G401 (cell line): ENCODE results near the gene OTOG. TPM values are rescaled to one million over a fixed set of nuclear protein-coding genes. Genes with fewer than 3 reads are reported as not detected.

Source experiments
- DNase-seq: peaks from one replicate; pipeline ENCODE4 v3.0.0-alpha.2; 2015; ENCODE audit warnings: low spot score
- in situ Hi-C: cut with HindIII; loops from 2 replicates; pipeline ENCODE4 v1.10.0; 2016; ENCODE audit warnings: low sequenced_read_pairs, mixed read lengths
- total RNA-seq: library from RNA; depleted of rRNA; stranded (reverse); fragments of >200 nt; shearing (Covaris generic); gene quantifications from 2 replicates; pipeline ENCODE4 v1.2.3, GENCODE V29; 2014

OTOG gene
- total RNA-seq, 1 experiment from 2014 or later: not detected

DNA sequence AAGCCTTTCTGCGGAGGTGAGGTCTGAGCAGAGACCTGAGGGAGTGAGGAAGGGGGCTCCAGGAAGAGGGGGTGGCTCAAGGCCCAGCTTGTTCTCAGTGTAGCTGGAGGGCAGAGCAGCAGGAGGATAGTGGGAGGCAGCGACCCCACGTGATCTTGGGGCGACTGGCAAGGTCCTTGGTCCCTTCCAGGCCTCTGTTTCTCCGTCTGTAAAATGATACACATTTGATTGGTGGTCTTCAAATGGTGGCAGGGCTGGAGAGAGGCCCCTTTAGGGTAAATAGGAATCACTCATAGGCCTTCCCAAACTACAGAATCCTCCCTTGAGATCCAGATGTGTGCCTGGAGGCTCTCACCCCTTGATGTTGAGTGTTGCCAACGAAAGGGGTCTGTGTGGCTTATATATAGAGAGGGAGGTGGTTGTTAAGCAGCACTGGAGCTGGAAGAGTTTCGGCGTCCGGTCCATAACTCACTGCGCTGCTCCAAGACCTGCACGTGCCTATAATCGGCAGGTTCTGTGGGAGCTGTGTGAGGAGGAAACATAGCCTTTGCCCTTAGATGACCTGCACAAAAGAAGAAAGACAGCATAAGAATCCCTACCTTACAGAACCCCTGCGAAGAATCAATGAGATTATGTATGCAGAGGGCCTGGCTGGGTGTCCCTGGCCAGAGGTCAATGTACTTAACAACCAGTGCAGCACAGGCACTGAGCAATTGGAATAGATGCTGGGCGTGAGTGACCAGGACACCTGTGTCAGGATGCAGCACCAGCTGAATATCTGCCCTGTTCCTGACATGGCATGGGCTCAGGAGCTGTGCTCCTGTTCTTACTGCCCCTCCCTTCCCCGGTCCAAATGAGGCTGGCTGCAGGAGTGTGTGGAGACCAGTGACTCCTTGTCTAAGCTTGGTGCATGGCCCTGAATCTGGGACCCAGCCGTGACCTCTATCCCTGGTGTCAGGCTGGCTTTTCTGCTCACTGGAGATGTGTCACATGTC, 28.7 kb downstream of the OTOG start:
- no peak for DNase-seq
- in situ Hi-C loops: no loop called here

DNA sequence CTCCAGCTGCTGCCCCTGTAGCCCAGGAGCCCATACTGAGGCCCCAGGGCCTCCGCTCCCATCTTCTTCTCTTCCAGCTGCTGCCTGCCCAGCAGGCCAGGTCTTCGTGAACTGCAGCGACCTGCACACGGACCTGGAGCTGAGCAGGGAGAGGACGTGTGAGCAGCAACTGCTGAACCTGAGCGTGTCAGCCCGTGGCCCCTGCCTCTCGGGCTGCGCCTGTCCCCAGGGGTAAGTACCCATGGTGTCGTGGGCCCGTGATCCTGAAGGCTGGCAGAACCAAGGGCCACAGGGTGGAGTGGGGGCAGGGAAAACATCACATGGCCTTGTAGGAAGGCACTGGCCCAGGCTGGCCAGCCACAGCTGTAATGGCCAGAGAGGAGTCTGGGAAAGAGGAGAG, 31.2 kb downstream of the OTOG start:
- in situ Hi-C loops: no loop called here
- no peak for DNase-seq

DNA sequence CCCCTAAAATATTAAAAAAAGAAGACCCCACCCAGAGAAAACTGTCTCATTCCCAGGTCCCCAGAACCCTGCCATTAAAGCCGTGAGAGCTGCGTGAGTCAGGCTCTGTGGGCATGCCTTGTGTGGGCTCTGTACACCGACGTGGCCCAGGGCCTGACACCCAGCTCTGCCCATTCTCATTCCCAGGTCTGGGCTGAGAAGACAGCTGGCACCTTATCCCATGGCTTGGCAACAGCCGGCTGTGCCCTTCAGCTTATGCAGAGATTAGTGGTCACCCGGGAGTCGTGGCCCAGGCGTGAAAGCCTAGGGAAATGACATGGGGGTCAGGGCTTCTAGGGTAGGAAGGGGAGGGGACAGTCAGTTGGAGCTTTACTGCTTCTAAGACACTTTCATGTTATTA, 31.9 kb downstream of the OTOG start:
- DNase-seq: no peak
- in situ Hi-C loops: no loop called here

DNA sequence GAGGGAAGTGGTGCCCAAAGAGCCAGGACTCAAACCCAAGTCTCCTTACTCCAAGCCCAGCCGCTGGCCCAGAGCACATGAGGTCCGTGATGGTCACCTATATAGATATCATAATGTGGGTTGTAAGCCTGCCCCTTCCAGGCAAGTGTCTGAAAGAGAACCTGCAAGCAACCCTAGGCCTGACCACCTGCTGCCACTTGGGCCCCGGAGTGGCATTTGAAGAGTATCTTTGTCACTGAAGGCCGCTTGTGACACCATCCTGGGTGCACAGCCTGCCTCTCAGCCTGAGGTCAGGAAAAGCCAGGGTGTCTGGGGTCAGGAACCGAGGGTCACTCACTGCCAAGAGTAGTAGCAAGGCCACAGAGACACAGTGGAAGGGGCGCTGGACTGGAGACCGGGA, 32.4 kb downstream of the OTOG start:
- no peak for DNase-seq
- in situ Hi-C loops: no loop called here

DNA sequence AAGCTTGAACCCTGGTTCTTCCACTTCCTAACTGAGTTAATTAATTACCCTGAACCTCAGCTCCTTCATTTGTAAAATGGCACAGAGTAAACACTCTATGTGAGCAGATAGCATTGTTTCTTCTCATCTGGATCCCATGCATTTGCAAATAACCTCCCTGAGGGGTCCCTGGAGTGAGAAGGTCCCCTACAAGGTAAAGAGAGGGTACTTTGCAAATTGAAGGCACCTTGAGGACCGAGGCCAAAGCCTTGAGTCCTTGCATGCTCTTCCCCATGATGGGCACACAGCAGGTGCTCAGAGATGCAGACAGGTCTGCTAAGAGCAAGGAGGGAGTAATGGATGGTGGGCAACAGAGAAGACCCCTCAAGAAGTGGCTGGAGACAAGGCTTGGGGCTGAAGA, 33.2 kb downstream of the OTOG start:
- in situ Hi-C loops: no loop called here
- DNase-seq: no peak

DNA sequence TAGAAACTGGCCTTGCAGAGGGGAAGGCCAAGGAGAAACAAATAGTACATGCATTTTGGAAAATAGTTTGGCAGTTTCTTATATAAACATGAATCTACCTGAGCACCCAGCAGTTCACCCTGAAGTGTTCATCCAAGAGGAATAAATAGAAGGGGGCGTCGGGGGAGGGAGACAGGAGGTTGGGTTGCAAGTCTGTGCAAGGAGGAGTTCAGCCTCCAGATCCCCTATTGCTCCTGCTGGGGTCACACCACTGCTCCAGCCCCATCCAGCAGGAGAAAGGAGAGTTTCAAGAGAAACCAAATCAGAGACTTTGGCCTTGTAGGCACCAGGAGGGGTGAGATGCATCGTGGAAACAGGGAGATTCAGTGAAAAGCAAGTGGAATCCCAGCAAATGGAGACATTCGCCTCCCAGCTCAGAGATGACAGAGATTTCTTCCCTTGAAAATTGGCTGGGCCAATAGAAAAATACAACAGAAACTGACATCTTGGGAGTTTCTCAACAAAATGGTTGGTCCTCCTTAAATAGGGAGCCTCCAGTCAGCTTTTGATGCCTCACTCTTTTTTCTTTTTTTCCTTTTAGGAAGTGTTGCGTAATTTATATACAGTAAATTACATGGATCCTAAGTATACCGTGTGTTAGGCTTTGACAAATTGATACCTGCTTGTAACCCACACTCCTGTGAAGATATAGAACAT, 34.1 kb downstream of the OTOG start:
- no peak for DNase-seq
- in situ Hi-C loops: no loop called here

DNA sequence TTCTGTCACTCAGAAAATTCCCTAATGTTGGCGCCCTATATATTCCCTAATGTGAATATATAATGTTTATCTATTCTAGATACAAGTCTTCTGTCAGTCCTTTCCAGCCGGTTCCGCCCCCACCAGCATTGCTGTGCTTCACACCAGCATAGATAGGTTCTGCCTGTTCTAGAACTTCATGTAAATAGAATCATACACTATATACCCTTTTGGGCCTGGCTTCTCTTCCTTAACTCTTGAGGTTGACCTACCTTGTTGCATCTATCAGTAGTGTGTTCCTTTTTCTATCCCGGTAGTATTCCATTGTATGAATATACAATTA, 34.6 kb downstream of the OTOG start:
- in situ Hi-C loops: no loop called here

DNA sequence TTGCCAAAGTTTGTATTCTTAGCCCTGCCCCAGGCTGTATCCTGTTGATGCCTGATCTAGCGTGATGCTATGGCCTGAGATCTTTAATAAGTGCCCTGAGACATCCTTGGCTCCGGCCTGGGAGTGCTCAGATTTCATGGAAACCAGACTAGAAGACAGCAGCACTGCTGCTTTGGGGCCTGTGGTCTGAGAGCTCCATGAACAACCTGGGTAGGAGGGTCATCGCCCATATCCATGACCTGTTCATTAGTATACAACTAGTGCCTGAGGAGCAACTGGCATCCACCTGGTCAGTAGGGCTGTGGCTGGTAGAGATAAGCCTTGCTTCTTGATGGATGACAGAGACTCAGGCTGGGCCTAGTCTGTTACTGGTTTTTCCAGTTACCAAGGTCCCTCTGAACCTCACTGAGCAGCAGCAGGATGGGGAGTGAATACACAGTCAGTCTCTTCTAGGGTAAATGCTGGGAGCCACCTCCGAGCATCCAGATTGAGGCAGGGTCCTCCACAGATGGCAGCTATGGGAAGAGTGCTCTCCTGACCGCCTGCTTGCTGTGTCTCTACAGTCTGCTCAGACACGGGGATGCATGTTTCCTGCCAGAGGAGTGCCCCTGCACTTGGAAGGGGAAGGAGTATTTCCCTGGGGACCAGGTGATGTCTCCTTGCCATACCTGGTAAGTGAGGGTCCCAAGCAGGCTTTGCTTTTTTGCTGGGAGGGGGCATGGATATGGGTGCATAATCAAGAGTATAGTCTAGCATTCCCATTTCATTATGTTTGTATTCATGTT, 39.0 kb downstream of the OTOG start:
- in situ Hi-C loops: no loop called here
- no peak for DNase-seq

More for the DNA sequence above, 34.6 kb downstream of the OTOG start:
- DNase-seq: no peak

DNA sequence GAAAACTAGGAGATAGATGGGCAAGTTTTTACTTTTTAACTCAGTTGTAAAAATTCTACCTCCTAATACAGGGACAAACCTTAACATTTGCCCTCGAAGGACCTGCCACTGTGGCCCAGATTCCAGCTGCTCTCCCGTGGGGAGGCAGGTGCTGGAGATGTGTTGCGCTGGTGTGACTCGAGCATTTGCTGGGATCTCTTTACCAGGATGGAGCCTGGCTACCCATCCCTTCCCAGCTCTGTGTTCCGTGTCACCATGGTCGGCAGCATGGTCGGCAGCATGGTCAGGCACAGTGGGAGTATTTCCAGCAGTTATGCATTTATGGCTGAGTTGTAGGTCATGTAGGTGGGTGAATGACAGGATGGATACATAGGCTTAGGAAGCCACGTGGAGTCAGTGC, 41.1 kb downstream of the OTOG start:
- no peak for DNase-seq
- in situ Hi-C loops: no loop called here

DNA sequence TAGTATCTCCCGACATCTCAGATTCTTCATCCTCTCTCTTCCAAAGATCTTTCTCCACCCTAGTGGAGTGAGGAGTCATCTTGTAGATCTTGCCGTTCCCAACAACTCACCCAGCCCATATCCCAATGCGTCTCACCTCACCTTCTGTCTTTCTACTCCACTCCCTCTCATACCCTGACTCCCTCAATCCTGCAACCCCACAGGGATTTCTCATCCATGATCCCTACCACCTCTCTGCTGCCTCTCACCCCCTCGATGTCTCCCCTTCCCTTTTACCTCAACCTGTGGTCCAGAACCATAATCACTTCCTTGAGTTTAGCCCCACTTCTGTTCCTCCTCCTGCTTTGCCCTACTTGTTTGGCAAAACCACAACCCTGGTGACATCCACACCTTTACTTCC, 41.7 kb downstream of the OTOG start:
- in situ Hi-C loops: no loop called here
- no peak for DNase-seq

DNA sequence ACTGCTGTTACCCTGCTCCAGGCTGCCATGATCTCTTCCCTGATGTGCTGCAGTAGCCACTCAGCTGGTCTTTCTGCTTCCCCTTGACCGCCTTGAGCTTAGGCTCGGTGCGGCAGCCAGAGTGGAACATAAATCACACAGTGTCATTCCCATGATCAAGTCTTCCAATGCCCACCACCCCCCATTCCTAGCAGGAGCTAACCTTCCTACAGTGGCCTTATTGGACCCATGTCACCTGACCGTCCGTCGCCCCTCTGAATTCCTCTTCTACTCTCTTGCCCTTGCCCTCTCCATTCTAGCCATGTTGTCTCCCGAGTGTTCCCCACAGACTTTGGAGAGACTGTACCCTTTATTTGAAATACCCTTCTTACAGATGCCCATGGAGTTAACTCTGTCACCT, 43.4 kb downstream of the OTOG start:
- DNase-seq: no peak
- in situ Hi-C loops: no loop called here

DNA sequence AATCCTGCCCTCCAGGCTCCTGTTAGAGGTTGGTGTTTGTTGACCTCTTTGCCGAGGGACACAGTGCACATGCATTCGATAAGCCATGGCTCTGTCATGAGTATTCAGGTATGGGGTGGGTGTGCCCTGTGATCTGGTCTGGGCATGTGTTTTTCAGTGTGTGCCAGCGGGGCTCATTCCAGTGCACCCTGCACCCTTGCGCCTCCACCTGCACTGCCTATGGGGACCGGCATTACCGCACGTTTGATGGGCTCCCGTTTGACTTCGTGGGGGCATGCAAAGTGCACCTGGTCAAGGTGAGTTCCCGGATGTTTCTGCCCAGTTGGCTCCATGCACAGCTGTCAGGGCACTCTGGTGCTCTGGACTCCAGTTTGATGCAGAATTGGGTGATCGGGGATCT, 44.2 kb downstream of the OTOG start:
- no peak for DNase-seq

DNA sequence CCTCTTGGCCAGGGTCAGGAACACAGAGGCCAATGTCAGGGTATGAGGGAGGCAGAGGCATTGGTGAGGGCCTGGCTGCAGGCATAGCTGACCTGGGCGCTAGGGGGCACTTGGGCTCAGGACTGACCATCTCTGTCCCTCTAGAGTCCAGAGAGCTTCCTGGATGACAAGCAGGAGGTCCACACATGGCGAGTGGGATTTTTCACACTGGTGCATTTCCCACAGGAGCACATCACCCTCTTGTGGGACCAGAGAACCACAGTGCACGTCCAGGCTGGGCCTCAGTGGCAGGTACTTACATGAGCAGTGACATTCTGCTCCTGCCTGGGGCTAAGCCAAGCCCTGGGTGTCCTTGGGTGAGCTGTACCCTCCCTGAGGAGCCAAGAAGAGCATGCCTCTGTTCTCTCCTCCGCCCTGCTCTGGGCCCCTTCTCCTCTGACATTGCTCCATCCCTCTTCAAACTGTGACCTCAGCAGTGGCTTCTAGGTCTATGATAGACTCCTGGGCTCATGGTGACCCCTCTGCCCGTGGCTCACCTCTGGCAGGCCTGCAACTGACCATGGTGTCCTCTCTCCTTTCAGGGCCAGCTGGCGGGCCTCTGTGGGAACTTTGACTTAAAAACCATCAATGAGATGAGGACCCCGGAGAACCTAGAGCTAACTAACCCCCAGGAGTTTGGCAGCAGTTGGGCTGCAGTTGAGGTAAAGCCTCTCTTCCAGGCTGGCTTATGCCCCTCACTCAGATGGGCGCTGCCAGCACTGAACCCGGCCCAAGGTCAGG, 46.6 kb downstream of the OTOG start:
- in situ Hi-C loops: no loop called here
- DNase-seq: no peak

More for the DNA sequence above, 44.2 kb downstream of the OTOG start:
- in situ Hi-C loops: no loop called here

DNA sequence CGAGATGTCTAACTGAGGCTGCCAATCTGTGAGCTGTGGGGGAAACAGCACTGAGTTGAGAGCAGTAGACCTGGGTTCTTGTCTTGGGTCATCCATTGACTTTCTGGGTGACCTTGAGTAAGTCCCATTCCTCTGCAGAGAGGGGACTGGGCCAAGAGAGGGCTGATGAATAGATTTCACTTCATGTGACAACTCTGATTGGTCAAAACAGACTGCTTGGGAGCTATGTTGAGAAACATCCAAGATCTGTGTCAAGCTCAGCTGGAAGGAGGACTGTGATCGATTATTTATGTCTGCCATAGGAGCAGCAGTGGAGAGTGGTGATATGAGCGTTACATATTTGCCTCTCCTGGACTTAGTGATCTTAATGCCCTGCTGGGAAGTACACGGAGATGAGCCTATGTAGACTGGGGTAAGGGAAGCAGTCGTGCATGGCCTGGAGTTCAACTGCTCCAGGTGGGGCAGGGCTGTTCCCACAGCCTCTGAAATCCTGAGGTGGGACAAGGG, 47.7 kb downstream of the OTOG start:
- in situ Hi-C loops: no loop called here
- no peak for DNase-seq

DNA sequence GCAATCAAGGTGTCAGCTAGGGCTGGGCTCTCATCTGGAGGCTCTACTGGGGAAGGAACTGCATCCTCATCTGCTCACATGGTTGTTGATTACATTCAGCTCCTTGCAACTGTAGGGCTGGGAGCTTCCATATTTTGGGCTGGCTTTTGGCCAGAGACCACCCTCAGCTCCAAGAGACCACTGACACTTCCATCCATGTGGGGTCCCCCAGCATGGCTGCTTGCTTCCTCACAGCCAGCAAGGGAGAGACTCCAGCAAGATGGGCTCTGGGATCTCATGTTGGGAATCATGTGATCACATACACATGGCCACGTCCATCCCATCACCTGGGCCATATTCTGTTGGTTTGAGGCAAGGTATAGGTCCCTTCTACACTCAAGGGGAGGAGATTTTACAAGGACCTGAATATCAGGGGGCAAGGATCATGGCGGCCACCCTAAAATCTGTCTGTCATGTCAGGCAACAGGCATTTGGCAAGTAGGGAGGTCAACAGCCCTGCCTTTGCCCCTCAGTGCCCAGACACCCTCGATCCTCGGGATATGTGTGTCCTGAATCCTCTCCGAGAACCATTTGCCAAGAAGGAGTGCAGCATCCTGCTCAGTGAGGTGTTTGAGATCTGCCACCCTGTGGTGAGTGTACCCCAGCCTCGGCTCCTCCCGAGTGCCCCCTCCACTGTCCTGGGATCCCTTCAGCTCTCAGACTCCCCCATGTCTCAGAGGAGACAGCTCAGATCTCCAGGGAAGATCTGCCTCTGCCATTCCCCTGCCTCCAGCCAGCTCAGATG, 48.7 kb downstream of the OTOG start:
- in situ Hi-C loops: no loop called here
- no peak for DNase-seq

DNA sequence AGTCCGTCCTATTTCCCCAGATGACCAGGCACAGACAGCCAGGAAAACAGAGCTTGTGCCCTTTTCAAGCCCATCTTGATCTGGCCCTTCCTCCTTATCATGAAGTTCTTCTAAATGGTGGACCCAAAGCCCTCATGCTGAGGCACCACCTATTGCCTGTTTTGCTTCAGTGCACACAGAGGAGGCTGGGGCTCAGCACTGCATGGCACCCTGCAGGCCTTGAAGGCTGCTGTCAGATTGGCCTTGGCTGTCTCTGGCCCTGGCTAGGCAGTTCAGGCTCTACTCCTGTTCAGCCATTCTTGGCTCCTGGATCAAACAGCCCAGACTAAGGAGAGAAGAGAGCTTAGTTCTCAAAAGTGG, 49.2 kb downstream of the OTOG start:
- no peak for DNase-seq
- in situ Hi-C loops: no loop called here

DNA sequence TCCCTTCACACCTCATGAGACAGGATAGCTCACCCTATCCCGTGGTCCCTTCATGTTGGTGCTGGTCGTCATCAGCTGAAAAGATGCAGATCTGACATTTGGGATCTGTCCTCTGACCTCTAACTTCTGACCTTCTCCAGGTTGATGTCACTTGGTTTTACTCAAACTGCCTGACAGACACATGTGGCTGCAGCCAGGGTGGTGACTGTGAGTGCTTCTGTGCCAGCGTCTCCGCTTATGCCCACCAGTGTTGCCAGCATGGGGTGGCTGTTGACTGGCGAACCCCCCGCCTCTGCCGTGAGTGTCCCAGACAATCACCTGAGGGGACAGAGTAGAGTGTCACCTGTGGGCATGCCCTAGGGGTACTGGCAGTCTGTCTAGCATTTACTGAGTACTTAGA, 49.7 kb downstream of the OTOG start:
- no peak for DNase-seq
- in situ Hi-C loops: no loop called here

DNA sequence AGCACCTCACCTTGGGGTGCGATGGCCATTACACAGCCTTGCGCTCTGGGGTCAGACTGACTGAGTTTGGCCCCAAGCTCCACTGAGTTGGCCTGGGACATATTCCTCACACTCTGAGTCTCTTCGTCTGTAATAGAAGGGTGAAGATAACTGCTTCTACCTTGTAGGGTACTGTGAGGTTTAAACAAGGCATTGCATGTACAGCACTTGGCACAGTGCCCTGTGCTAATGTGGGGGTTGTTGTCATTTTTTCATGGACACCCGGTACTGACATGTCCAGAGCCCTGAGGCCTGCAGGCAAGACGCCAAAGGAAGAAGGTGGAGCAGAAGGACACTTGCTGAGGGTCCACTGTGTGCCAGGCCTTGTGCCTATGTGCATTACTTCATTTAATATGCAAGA, 50.7 kb downstream of the OTOG start:
- in situ Hi-C loops: no loop called here
- DNase-seq: no peak
